Karpas-422 (cell line): ENCODE results near the gene BCL2L11. TPM values are rescaled to one million over a fixed set of nuclear protein-coding genes. Genes with fewer than 3 reads are reported as not detected.

ENCODE experiments used
- DNase-seq: peaks from one replicate; pipeline ENCODE4 v3.0.0-alpha.2; 2015
- H2AFZ ChIP-seq: fragments of 200-600 bp; sonication (generic); 2 replicates; pipeline ENCODE4 v1.6.1; 2014; ENCODE audit warnings: antibody characterized with exemption, low read length, mixed read lengths
- H3K27ac ChIP-seq: fragments of 200-600 bp; sonication (generic); 2 replicates; pipeline ENCODE4 v1.5.1; 2014; ENCODE audit warnings: mild to moderate bottlenecking, low read length, moderate library complexity
- H3K27me3 ChIP-seq: fragments of 200-600 bp; sonication (generic); 2 replicates; pipeline ENCODE4 v1.6.1; 2014; ENCODE audit warnings: low read length, mixed read lengths
- H3K36me3 ChIP-seq: fragments of 200-600 bp; sonication (generic); 2 replicates; pipeline ENCODE4 v1.6.1; 2014; ENCODE audit warnings: low read length, mixed read lengths; ENCODE audit not compliant: insufficient read depth
- H3K4me1 ChIP-seq: fragments of 200-600 bp; sonication (generic); 2 replicates; pipeline ENCODE4 v1.6.1; 2014; ENCODE audit warnings: mild to moderate bottlenecking, low read length, mixed read lengths
- H3K4me2 ChIP-seq: fragments of 200-600 bp; sonication (generic); 2 replicates; pipeline ENCODE4 v1.6.1; 2014; ENCODE audit warnings: low read length, low read depth, mild to moderate bottlenecking; ENCODE audit not compliant: poor library complexity, severe bottlenecking
- H3K4me3 ChIP-seq: fragments of 200-600 bp; sonication (generic); 2 replicates; pipeline ENCODE4 v1.5.1; 2014; ENCODE audit warnings: mild to moderate bottlenecking, antibody characterized with exemption, low read length, mixed read lengths
- H3K79me2 ChIP-seq: fragments of 200-600 bp; sonication (generic); 2 replicates; pipeline ENCODE4 v1.6.1; 2014; ENCODE audit warnings: mild to moderate bottlenecking, low read length, mixed read lengths
- H3K9ac ChIP-seq: fragments of 200-600 bp; sonication (generic); 2 replicates; pipeline ENCODE4 v1.6.0; 2014; ENCODE audit warnings: low read length
- H3K9me2 ChIP-seq: fragments of 200-600 bp; sonication (generic), shearing (Covaris generic); replicated peaks from 2 replicates; pipeline ENCODE4 v1.6.0; 2014; ENCODE audit warnings: mild to moderate bottlenecking, low read length, moderate library complexity; ENCODE audit not compliant: insufficient read depth
- H3K9me3 ChIP-seq: fragments of 300-700, 200-600 bp; sonication (generic); 2 replicates; pipeline ENCODE4 v1.6.1; 2014; ENCODE audit warnings: low read length, mixed read lengths
- H4K20me1 ChIP-seq: fragments of 200-600 bp; sonication (generic); 2 replicates; pipeline ENCODE4 v1.6.1; 2014; ENCODE audit warnings: mild to moderate bottlenecking, antibody characterized with exemption, low read length, low read depth; ENCODE audit not compliant: insufficient read depth
- total RNA-seq: library from RNA; depleted of rRNA; stranded (reverse); fragments of >200 nt; shearing (Covaris generic); gene quantifications from 2 replicates; pipeline ENCODE4 v1.2.3, GENCODE V29; 2014; ENCODE audit warnings: low replicate concordance

The BCL2L11 gene
- total RNA-seq, 1 experiment from 2014 or later = 51.9 TPM

GRCh38 chr2:111200333-111200881 is 79.7 kb downstream of the BCL2L11 start:
- Histone ChIP-seq H3K4me2 (no peak overlapping the region), H2AFZ (no peak overlapping the region), H3K9me3 (no peaks in the 10 kb centered on the region), H3K9me2 (no peaks in the 10 kb centered on the region), H3K79me2 (no peaks in the 10 kb centered on the region), H3K4me3 (no peak overlapping the region), H4K20me1 (no peaks in the 10 kb centered on the region), H3K27ac (no peak overlapping the region), H3K9ac (no peak overlapping the region), H3K4me1 (peaks cover 10% of the 10 kb centered on the region), H3K27me3 (no peaks in the 10 kb centered on the region), H3K36me3 (no peaks in the 10 kb centered on the region)
- no peak for DNase-seq

- H3K27ac ChIP-seq = no peak overlapping the region
- no peaks in the 10 kb centered on the region for H3K27me3 ChIP-seq
- DNase-seq = no peak
- H3K36me3 ChIP-seq = no peaks in the 10 kb centered on the region
- no peaks in the 10 kb centered on the region for H3K79me2 ChIP-seq
- H3K9me3 ChIP-seq = no peaks in the 10 kb centered on the region
- H3K4me2 ChIP-seq = no peak overlapping the region
- no peak overlapping the region for H3K4me3 ChIP-seq
- no peaks in the 10 kb centered on the region for H4K20me1 ChIP-seq
- no peak overlapping the region for H3K9ac ChIP-seq
- H2AFZ ChIP-seq = no peak overlapping the region
- peaks cover 8% of the 10 kb centered on the region for H3K4me1 ChIP-seq
- no peaks in the 10 kb centered on the region for H3K9me2 ChIP-seq
These were observed 80.5 kb downstream of the BCL2L11 start for GRCh38 chr2:111201214-111201613.

- Histone ChIP-seq H3K4me2 (no peak overlapping the region), H4K20me1 (no peaks in the 10 kb centered on the region), H3K79me2 (no peaks in the 10 kb centered on the region), H3K27me3 (no peaks in the 10 kb centered on the region), H3K4me3 (no peak overlapping the region), H3K4me1 (peaks cover 8% of the 10 kb centered on the region), H2AFZ (no peak overlapping the region), H3K9me2 (no peaks in the 10 kb centered on the region), H3K36me3 (no peaks in the 10 kb centered on the region), H3K9ac (no peak overlapping the region), H3K9me3 (no peaks in the 10 kb centered on the region), H3K27ac (no peak overlapping the region)
- DNase-seq = no peak
These were observed 81.7 kb downstream of the BCL2L11 start for GRCh38 chr2:111202266-111203040.

- no peaks in the 10 kb centered on the region for H3K27me3 ChIP-seq
- no peaks in the 10 kb centered on the region for H3K79me2 ChIP-seq
- H3K4me3 ChIP-seq = no peak overlapping the region
- no peak overlapping the region for H3K9ac ChIP-seq
- H4K20me1 ChIP-seq = no peaks in the 10 kb centered on the region
- H3K27ac ChIP-seq = no peak overlapping the region
- no peaks in the 10 kb centered on the region for H3K9me3 ChIP-seq
- H3K4me2 ChIP-seq = no peak overlapping the region
- H2AFZ ChIP-seq = no peak overlapping the region
- H3K4me1 ChIP-seq = peaks cover 9% of the 10 kb centered on the region
- no peaks in the 10 kb centered on the region for H3K9me2 ChIP-seq
- no peak for DNase-seq
- no peaks in the 10 kb centered on the region for H3K36me3 ChIP-seq
These were observed 84.0 kb downstream of the BCL2L11 start for GRCh38 chr2:111204706-111205105.

- Histone ChIP-seq H2AFZ (no peak overlapping the region), H4K20me1 (no peaks in the 10 kb centered on the region), H3K4me1 (peaks cover 18% of the 10 kb centered on the region)
These were observed 85.1 kb downstream of the BCL2L11 start for GRCh38 chr2:111205774-111206173.

GRCh38 chr2:111207851-111208250 is 87.1 kb downstream of the BCL2L11 start:
- no peak overlapping the region for H3K4me3 ChIP-seq
- no peak overlapping the region for H3K27ac ChIP-seq
- H3K36me3 ChIP-seq = peaks cover 3% of the 10 kb centered on the region
- no peak overlapping the region for H3K4me2 ChIP-seq
- no peak for DNase-seq
- H4K20me1 ChIP-seq = no peaks in the 10 kb centered on the region
- no peaks in the 10 kb centered on the region for H3K79me2 ChIP-seq
- no peaks in the 10 kb centered on the region for H3K27me3 ChIP-seq
- peaks cover 18% of the 10 kb centered on the region for H3K4me1 ChIP-seq
- H2AFZ ChIP-seq = no peak overlapping the region
- peaks cover 11% of the 10 kb centered on the region for H3K9me3 ChIP-seq
- H3K9ac ChIP-seq = no peak overlapping the region
- no peaks in the 10 kb centered on the region for H3K9me2 ChIP-seq

More at GRCh38 chr2:111205774-111206173, 85.1 kb downstream of the BCL2L11 start:
- Histone ChIP-seq H3K9me2 (no peaks in the 10 kb centered on the region), H3K4me2 (no peak overlapping the region), H3K4me3 (no peak overlapping the region), H3K9me3 (no peaks in the 10 kb centered on the region), H3K9ac (no peak overlapping the region), H3K79me2 (no peaks in the 10 kb centered on the region), H3K27me3 (no peaks in the 10 kb centered on the region), H3K27ac (no peak overlapping the region), H3K36me3 (no peaks in the 10 kb centered on the region)
- DNase-seq = no peak

GRCh38 chr2:111208639-111209038 is 87.9 kb downstream of the BCL2L11 start:
- H3K27me3 ChIP-seq = no peaks in the 10 kb centered on the region

GRCh38 chr2:111209045-111209514 is 88.4 kb downstream of the BCL2L11 start:
- Histone ChIP-seq H3K9ac (no peak overlapping the region), H2AFZ (no peak overlapping the region), H3K27me3 (no peaks in the 10 kb centered on the region), H3K4me1 (peaks cover 18% of the 10 kb centered on the region), H3K4me2 (no peak overlapping the region), H3K27ac (no peak overlapping the region), H3K9me2 (no peaks in the 10 kb centered on the region), H4K20me1 (no peaks in the 10 kb centered on the region), H3K79me2 (no peaks in the 10 kb centered on the region), H3K9me3 (peaks cover 21% of the 10 kb centered on the region), H3K36me3 (peaks cover 3% of the 10 kb centered on the region), H3K4me3 (no peak overlapping the region)
- no peak for DNase-seq

More at GRCh38 chr2:111208639-111209038, 87.9 kb downstream of the BCL2L11 start:
- no peak overlapping the region for H3K27ac ChIP-seq
- H3K9me3 ChIP-seq = peaks cover 17% of the 10 kb centered on the region
- H4K20me1 ChIP-seq = no peaks in the 10 kb centered on the region
- H2AFZ ChIP-seq = no peak overlapping the region
- no peak overlapping the region for H3K4me3 ChIP-seq
- no peaks in the 10 kb centered on the region for H3K9me2 ChIP-seq
- no peak for DNase-seq
- no peak overlapping the region for H3K4me2 ChIP-seq
- H3K4me1 ChIP-seq = peaks cover 18% of the 10 kb centered on the region
- H3K9ac ChIP-seq = no peak overlapping the region
- H3K79me2 ChIP-seq = no peaks in the 10 kb centered on the region
- peaks cover 3% of the 10 kb centered on the region for H3K36me3 ChIP-seq
